ENCODE measurements around the gene TREM1.
A peak's percentile ranks its signal among the peaks of the same experiment; 100 is the strongest.
"Not testable (repeated sequence)": the region's sequence is repeated elsewhere in the genome, so short reads cannot be mapped to it uniquely, and the experiment has no call there.

Gene TREM1

DNA sequence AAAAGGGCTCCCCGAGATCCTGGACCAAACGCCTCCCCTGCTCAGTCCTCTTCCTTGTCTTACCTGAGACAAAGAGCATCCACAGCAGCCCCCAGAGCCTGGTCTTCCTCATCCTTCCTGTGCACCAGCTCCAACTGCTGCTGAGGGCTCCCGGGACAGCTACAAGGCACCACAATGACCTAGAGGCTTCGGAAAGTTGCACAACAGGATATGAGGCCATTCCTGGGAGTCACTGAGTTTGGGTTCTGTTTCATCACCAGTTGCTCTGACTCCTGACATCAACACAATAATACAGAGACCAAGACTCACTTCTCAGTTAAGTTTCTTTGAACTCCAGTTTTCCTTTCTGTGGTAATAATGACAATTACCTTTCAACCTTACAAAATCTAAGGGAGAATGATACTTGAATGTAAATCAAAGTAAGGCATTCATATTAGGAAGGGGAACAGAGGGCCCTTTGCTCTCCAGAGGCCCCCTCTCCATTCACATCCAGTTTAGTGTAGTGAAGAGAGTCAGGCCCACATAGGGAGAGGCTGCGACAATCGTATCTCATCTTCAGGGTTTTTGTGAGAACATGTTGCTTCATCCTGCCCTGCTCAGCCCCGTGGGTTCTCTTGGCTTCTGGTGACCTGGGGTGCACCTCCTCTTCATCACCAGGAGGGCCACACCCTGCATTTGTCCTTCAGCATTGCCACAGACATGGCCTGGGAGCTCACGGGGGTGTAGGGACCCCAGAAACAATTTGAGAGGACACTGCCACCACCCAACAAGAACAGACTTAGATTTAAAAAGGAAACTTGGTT lies at the start of gene TREM1:
TSS of gene TREM1 (minus strand) at position 139 of the 803 bp plus-strand sequence. CDS start at position 112, 27 bp downstream.
- no peak for DNase-seq (ENCODE audit: low spot score)

DNA sequence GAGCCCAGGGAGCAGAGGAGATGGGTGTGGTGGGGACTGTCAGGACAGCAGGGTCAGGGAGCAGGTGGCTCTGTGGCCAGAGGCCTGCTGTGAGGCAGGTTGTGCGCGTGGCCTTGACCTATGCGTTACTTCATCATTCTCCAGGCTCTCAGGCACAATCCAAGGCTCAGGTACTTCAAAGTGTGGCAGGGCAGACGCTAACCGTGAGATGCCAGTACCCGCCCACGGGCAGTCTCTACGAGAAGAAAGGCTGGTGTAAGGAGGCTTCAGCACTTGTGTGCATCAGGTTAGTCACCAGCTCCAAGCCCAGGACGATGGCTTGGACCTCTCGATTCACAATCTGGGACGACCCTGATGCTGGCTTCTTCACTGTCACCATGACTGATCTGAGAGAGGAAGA lies 49.5 kb upstream of the TREM1 start:
- DNase-seq (ENCODE audit: low spot score), result no peak

DNA sequence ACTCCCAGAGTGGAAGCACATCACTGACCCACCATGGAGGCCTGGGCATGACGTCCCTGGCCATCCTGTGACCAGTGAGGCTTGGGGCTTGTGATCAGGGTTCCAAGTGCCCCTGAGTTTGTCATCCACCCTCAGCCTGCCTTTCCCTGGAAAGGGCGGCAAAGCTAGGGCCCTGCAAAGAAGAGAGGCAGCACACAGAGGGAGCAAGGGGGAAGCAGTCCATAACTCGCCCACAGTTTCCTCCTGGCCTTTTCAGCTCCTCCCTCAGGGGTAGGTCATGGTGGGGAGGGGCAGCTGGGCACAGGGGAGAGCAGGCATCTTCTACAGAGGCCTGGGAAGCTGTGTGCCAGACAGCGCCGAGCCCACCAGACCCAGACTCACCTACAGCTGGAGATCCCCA lies 48.8 kb upstream of the TREM1 start, which contains the start of gene NCR2:
TSS of gene NCR2 (plus strand) at position 313 of the 400 bp plus-strand sequence. CDS start 269 bp downstream, outside the sequence.
- no peak for DNase-seq (ENCODE audit: low spot score)

DNA sequence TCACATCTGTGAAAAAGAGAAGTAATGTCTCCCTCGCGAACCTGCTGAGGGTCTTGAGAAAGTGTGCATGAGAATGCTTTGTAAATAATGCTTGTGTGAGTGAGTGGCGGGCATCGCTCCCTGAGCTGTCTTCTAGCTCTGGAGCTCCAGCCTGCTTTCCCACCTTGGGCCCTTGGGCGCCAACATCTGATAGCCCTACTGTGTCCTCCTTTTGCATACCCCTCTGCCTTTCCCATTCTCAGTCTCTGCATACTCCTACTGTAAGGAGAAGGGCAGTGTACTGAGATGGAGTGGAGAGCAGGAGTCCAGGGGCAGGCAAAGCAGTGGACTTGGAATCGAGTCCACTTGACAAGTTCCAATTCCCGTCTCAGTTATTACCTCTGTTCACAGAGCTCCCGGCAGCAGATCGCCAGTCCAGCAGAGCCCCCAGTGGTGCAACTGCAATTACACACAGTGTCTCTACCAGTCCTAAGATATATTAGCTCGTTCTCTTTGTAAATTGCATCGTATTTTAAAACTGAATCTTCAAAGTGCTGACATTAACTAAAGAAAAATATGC lies 48.1 kb upstream of the TREM1 start:
- DNase-seq (ENCODE audit: low spot score), result no peak

DNA sequence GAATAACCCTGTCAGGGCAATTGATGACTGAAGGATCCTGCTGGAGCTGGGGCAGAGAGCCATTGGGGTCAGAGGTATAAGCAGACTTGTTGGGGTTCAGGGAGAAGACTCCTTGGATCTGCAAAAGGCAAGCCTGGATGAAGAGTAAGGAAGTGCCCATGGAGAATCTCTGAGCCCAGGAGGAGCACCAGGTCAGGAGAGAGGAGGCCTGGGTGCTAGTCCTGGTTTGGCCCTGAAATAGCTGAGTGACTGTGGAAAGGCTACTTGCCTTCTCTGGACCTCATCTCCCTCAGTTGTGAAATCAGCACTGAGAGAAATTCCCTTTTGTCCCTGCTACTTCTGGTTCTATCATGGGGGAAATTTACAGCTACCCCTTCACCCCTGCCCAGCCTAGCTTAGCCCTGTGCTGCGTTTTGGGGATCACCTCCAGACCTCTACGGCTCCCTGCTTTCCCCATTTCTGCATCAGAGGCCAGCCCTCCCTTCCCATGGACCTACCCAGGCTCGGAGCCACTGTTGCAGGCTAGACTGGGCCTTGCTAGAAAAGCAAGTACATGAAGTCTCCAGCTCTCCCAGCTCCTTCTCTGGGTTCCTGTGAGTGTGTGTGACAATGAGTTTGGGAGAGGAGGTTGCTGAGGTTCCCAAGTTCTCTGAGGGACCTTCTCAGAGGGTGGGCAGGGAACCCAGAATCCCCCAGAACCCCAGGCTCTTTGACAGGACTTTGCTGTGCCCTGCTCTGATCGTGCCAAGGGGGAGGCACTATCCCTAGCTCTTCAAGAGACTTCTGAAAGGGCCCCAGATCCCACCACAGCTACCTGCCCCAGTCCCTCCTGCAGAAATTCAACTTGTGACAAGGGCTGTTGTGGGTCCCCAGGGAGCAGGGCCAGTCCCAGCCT lies 46.6 kb upstream of the TREM1 start:
- DNase-seq (ENCODE audit: low spot score), result no peak

DNA sequence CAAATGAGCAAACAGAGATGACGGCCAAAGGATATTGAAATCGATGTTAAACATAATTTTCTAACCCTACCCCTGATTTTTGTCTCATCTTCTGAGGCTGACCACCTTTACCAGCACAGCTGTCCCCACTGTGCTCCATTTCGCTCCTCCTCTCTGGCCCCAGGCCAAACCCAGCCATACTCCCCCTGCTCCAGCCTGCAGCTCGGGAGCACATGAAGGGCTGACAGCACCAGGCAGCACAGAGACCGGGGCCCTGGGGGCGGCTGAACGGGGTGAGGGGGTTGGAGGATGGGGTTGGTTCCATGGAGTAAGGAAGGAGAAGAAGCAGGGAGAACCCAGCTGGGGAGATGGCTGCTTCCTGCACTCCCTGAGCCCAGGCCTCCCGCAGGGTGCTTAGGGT lies 45.8 kb upstream of the TREM1 start:
- DNase-seq (ENCODE audit: low spot score), result no peak

DNA sequence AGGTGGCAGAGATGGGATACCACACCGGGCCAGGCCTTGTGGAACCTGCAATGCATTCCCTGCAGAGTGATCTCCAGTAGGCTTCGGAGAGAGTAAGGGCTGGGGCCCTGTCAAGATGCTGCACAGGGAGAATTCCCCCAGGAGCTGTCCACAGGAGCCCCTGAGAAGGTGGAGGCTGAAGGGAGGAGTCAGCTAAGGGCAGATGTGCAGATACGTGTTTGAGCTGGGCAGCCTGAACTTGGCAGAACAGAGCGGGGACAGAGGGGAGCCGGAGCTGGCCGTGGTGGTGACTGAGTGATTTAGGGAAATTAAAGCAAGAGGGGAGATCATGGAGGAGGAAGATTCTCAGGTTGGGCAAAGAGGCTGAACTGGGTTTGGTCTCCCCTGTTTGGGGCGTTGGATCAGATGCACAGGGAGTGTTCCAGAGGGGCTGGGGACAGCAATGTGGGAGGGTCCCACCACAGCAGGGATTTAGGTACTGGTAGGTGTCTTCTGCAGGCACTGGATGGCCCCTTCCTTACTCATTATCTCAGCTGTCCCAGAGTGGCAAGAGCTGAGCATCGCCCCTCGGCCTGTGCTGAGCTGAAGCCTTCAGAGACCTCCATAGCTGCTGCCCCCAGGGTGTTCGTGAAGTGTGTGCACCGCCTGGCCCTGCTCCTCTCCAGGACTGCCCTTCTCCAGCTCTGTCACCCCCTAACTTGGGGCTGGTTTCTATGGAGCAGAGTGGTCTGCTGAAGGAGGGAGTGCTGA lies 45.1 kb upstream of the TREM1 start:
- DNase-seq (ENCODE audit: low spot score), result no peak

DNA sequence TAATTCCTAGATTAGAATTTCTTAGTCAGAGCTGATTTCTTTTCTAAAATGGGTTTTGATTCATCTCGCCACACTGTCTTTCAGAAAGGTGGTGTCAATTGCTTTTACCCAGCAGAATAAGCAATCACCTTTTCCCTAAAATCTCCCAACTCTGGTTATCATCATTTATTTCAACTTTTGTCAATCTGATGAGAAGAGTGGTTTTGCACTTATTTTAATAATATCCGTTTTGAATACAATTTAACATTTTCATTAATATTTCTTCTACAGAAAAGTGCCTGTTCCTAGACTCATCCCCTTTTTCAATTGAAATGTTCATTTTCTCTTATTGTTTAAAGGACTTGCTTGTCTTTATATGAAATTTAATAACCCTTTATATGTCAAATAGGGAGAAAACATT lies 40.7 kb upstream of the TREM1 start:
- no peak for DNase-seq (ENCODE audit: low spot score)

DNA sequence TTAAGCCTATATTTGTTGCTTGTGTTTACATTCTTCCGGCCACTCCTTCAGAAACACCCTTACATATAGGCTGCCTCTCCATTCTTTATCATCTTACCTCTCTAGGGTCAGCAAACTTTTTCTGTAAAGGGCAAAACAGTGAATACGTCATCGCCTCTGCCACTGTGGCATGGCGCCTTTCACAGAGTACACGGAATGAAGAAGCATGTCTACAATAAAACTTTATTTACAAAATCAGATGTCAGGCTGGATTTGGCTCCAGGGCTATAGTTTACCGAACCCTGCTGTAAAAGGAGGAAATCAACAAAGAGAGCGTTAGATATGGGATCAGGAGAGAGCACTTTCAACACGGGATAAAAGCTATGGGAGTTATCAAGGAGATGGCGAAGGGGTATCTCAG lies 39.6 kb upstream of the TREM1 start:
- no peak for DNase-seq (ENCODE audit: low spot score)

DNA sequence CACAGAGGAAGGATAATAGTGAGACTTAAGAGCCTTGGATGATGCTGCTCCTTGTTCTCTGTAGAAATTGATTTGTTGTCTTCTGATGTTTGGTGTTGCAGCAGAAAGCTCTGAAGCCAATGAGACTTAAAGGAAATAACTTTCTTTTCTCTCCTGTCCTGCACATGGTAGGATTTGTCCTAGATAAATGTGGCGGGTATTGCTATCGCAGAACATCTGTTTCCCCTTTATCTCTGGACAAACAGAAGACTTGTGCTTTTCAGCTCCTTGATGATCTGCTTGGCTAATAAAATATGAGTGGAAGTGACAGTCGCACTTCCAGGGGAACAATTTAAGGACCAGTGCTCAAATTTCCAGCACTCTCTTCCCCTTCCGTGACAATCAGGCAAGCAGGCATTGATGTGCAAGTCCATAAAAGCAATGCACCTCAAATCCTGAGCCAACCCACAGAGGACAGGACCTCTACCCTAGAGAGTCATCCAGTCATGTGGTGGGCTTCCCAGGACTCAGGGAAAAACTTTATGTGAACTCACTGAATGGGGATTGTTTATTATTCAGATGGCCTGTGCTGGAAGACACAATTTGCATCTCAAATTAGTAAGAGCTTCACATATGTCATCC lies 39.1 kb upstream of the TREM1 start:
- DNase-seq (ENCODE audit: low spot score), result no peak

DNA sequence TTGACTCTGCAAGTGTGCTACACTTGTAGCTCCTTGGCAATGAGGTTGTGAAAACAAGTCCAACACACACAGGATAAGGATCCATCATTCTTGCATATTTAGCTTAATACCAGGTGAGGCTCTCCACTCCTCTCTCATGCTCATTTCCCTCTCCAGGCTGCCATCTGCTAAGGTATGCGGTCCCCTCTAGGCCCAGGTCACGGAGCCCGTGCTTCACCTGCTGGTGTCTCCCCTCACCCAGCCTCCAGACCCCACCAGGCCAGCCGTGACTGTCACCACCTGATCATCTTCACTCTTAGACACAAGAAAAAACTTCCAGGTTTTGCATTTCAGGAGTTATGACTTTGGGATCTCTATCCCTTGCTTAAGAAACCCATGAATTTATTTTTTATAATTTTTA lies 34.7 kb upstream of the TREM1 start:
- no peak for DNase-seq (ENCODE audit: low spot score)

DNA sequence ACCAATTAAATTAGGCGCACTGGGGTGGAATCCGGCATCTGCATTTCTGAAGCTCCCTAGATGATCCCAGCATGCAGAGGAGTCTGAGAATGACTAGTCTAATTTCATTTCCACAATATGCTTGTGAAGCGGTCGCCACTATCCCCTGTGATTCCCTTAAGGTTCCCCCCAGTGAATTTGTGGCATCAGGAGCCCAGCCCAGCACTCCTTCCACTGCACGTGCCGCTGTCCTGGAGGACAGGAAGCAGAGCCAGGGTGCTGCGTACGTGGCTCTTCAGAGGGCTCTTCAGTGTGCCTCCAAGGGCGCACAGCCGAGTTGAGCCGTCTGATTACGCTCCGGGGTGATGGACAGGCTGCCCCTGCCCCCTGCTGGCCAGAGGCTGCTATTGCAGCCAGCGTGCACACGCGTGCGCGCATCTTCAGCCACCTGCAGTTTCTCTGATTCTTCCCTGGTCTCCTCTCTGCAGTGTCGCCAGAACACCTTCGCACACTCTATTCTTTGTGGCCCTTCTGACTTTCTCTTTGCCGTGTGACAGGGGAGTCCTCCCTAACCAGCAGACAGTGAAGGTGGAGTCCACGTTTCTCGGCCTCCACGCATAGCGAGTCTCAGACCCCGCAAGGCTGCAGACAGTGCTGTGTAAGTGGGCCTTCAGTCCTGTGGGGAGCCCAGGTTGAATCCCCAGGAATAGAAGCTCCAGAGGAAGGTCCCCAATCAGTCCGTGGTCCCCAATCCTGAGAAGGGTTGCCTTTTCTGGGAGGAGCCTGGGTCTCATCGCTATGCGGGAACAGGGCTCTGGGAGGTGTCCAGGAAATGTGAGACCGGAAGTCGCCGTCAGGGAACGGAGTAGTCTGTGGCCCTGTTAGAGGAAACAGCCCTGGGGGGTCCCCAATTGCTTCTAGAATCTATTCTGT lies 32.4 kb upstream of the TREM1 start:
- DNase-seq (ENCODE audit: low spot score), result peak; percentile 76

DNA sequence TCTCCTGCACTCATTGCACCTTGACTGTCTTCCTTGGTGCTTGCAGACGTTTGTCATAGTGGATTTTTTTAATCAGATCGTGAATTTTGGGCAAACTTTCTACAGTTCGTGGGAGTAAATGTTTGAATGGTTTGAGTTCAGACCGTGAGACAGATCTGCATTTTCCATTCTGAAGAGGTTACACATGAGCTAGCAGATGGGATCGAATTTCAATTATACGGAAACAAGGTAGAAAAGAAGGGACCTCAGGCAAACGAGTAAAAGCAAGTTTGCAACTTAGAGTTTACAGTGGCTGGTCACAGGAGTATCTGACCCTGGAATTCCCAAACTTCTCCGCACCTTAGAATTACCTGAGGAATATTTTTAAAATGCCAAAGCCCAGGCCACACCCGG lies 31.8 kb upstream of the TREM1 start:
- DNase-seq (ENCODE audit: low spot score), result no peak

DNA sequence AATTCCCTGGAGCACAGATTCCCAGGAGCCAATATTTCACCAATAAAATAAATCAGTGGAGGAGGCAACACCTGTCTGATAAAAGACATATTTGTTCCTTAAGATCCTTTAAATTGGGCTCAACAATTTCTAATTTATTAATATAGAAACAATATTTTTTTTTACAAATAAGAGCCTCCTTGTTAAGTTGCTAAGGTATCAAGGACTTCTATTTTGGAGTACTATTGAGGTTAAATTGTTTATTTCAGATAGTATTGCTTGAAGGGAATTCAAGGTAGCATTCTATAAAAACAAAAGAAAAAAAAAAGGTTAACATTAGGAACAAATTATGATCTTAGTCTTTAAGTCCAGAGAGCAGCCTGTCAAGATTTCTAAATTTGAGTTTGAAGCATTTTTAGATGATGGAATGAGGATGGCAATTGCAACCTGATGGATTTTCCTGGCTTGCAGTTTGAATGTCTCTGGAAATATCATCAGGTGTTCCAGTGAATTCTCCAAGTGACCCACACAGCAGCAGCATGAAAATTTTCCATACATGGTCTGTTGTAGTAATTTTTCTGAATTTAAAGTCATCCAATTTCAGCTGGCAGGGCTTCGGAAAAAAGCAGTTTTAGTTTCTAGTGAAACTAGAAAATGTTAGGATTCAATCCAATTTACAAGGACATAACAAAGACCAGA lies 29.6 kb upstream of the TREM1 start:
- no peak for DNase-seq (ENCODE audit: low spot score)

DNA sequence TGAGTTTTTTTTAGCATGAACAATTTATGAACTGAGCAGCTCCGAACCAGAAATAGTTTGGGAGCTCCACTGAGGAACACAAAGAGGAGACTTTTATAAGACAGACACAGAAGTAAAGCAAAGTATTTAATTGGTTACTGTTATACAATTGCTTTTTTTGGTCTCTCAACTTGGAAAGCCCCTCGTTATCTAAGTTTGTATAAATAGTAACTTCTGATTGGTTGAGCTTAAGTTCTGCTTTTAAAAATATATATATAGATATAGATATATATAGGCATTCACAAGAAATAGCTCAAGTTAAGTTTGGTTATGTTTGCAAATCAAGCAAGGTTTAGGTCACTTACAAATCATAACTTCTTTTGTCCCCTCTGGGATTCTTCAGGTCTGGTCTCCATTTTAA lies 28.7 kb upstream of the TREM1 start:
- no peak for DNase-seq (ENCODE audit: low spot score)

DNA sequence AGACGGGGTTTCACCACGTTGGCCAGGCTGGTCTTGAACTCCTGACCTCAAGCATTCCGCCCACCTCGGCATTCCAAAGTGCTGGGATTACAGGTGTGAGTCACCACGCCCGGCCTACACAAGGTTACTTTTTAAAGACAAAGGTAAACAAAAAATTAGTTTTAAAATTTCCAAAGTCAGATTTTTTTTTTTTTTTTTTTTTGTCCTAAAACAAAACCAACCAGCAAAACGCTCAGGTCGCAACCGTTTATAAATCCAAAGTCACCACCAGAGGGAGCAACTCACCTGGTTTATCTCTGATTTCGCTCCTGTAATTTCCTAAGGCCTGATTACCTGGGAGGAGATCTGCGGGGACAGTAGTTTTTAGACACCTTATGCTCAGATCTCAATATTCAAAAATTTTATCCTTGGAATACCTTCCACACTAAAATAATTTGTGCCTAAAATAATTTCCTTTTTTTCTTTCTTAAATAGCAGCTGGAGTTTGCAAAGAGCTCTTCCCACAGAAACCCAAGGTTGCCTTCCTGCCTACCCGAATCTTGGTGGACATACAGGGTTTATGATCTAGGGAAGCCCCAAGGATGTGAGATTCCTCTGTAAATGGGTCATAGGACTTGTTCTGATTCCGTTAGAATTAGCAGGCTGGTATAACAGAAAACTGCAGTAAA lies 19.8 kb upstream of the TREM1 start:
- DNase-seq (ENCODE audit: low spot score), result peak; percentile 32

DNA sequence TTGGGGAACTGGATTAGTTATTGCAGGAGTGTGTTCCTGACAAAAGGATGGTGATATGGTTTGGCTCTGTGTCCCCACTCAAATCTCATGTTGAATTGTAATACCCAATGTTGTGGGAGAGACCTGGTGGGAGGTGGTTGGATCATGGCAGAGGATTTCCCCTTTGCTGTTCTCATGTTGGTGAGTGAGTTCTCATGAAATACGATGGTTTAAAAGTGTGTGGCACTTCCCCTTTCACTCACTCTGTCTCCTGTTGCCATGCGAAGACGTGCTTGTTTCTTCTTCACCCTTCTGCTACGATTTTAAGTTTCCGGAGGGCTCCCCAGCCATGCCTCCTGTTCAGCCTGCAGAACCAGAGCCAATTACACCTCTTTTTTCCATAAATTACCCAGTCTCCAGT lies 16.2 kb upstream of the TREM1 start:
- DNase-seq (ENCODE audit: low spot score), result no peak

DNA sequence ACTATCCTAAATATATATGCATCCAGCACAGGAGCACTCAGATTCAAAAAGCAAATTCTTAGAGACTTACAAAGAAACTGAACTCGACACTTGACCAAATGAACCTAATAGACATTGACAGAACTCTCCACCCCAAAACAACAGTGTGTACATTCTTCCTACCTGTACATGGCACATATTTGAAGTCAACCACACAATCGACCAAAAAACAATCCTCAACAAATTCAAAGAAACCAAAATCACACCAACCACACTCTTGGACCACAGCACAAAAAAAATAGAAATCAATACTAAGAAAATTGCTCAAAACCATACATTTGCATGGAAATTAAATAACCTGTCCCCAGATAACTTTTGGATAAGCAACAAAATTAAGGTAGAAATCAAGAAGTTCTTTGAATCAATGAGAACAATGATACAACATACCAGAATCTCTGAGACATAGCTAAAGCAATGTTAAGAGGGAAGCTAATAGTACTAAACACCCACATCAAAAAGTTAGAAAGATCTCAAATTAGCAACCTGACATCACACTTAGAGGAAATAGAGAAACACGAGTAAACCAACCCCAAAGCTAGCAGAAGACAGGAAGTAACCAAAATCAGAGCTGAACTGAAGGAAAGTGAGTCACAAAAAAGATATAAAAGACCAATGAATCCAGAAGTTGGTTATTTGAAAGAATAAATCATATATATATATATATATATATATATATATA lies 12.5 kb upstream of the TREM1 start:
- no peak for DNase-seq (ENCODE audit: low spot score)

DNA sequence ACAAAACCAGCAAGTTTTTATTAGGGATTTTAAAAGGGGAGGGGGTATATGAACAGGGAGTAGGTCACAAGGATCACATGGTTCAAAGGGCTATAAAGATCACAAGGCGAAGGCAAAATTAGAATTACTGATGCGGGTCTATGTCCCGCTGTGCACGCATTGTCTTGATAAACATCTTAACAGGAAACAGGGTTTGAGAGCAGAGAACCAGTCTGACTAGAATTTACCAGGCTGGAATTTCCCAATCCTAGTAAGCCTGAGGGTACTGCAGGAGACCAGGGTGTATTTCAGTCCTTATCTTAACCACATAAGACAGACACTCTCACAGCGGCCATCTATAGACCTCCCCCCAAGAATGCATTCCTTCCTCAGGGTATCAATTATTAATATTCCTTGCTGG lies 10.8 kb upstream of the TREM1 start:
- DNase-seq (ENCODE audit: low spot score), result not testable (repeated sequence)

Data from kidney capillary endothelial cell (primary cell).